ENCODE data around the gene TRHDE. TPM values are rescaled to one million over a fixed set of nuclear protein-coding genes. Genes with fewer than 3 reads are reported as not detected.

The TRHDE gene
- total and polyA plus RNA-seq, 9 of the 15 experiments (the other 6 are each of a cell fraction or from before 2014, with no cell fraction given), result 0.03 to 0.29 (median 0.09) TPM

DNA sequence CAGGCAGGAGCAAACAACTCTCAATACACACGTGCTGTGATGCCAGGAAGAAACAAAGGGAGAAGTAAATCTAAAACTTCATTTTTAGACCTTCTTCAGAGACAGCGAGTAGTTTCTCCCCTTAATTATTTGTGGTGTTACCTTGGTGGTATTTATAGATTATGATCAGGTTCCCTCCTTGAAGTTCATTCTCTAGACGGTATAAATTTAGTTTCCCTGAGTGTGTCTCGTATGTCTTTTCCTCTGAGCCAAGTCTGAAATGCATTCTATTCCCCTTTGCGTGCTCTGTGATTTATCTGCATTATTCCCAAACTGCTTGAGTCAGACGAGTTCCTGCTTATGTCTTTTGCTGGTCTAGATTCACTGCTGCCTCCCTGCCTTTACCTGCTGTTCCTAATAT, 65.2 kb downstream of the TRHDE start:
- ChIA-PET CTCF (ENCODE audit: low intra/inter-chr PET ratio) (no interaction called here), POLR2A (no interaction called here)
- Histone ChIP-seq H3K27me3 (ENCODE audit: control insufficient read depth in 2 of 2, insufficient read depth in 2 of 2, low read length in 2 of 2) (no peaks in the 10 kb centered on the region), H3K4me3 (no peak overlapping the region), H3K9ac (ENCODE audit: insufficient read depth in 1 of 2, low read depth in 2 of 2, low read length in 2 of 2) (no peak overlapping the region), H3K4me2 (ENCODE audit: insufficient read depth, low read length) (no peak overlapping the region), H2AFZ (ENCODE audit: low read depth, low read length) (no peak overlapping the region), H4K20me1 (replicated peaks; ENCODE audit: control insufficient read depth, insufficient read depth, low read length) (no peaks in the 10 kb centered on the region), H3K27ac (ENCODE audit: extremely low read depth, low read depth, low read length) (no peak overlapping the region), H3K9me1 (ENCODE audit: control insufficient read depth, insufficient read depth, low read length) (no peaks in the 10 kb centered on the region), H3K4me1 (replicated peaks in 1 of 2; ENCODE audit: control insufficient read depth in 2 of 2, insufficient read depth in 2 of 2, low read length in 2 of 2) (no peaks in the 10 kb centered on the region), H3K9me3 (replicated peaks; ENCODE audit: control insufficient read depth, insufficient read depth, low read depth, low read length) (no peaks in the 10 kb centered on the region), H3K36me3 (ENCODE audit: control insufficient read depth, insufficient read depth, low read length) (no peaks in the 10 kb centered on the region), H3K79me2 (ENCODE audit: control insufficient read depth, insufficient read depth, low read length) (no peaks in the 10 kb centered on the region)
- in situ Hi-C loops (cut with MboI), result no loop called here
- FAIRE-seq (no peak), ATAC-seq (no peak), DNase-seq (ENCODE audit: extremely low read depth in 1 of 4, low spot score in 3 of 4) (no peak)
- BruUV-seq (replicated peaks), result no TSS peak
- no peak for TF ChIP-seq KLF16 (IDR thresholded peaks at IDR 0.05)
- TF ChIP-seq NR2C2 (CRISPR knock-in tag; IDR thresholded peaks at IDR 0.05), result no peak
- no peak for TF ChIP-seq NR2C2 (tag; IDR thresholded peaks at IDR 0.05)
- no peak for TF ChIP-seq KDM1A (IDR thresholded peaks at IDR 0.05)
- no peak for TF ChIP-seq ZNF23 (CRISPR knock-in tag; IDR thresholded peaks at IDR 0.05)
- TF ChIP-seq PREB (CRISPR knock-in tag; IDR thresholded peaks at IDR 0.05), result no peak
- TF ChIP-seq, protein P1, sequence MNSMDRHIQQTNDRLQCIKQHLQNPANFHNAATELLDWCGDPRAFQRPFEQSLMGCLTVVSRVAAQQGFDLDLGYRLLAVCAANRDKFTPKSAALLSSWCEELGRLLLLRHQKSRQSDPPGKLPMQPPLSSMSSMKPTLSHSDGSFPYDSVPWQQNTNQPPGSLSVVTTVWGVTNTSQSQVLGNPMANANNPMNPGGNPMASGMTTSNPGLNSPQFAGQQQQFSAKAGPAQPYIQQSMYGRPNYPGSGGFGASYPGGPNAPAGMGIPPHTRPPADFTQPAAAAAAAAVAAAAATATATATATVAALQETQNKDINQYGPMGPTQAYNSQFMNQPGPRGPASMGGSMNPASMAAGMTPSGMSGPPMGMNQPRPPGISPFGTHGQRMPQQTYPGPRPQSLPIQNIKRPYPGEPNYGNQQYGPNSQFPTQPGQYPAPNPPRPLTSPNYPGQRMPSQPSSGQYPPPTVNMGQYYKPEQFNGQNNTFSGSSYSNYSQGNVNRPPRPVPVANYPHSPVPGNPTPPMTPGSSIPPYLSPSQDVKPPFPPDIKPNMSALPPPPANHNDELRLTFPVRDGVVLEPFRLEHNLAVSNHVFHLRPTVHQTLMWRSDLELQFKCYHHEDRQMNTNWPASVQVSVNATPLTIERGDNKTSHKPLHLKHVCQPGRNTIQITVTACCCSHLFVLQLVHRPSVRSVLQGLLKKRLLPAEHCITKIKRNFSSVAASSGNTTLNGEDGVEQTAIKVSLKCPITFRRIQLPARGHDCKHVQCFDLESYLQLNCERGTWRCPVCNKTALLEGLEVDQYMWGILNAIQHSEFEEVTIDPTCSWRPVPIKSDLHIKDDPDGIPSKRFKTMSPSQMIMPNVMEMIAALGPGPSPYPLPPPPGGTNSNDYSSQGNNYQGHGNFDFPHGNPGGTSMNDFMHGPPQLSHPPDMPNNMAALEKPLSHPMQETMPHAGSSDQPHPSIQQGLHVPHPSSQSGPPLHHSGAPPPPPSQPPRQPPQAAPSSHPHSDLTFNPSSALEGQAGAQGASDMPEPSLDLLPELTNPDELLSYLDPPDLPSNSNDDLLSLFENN (IDR thresholded peaks at IDR 0.05; ENCODE audit: low read depth in 2 of 2, low read length in 2 of 2), result no peak
- TF ChIP-seq ZNF561 (CRISPR knock-in tag; conservative IDR thresholded peaks at IDR 0.05), result no peak
- TF ChIP-seq GABPA (tag; conservative IDR thresholded peaks at IDR 0.05; ENCODE audit: low read depth), result no peak
- TF ChIP-seq JUN (IDR thresholded peaks at IDR 0.05; ENCODE audit: borderline replicate concordance, low read depth, low read length), result no peak
- no peak for TF ChIP-seq JUN (CRISPR knock-in tag; IDR thresholded peaks at IDR 0.05; ENCODE audit: borderline replicate concordance)
- TF ChIP-seq, protein P2, sequence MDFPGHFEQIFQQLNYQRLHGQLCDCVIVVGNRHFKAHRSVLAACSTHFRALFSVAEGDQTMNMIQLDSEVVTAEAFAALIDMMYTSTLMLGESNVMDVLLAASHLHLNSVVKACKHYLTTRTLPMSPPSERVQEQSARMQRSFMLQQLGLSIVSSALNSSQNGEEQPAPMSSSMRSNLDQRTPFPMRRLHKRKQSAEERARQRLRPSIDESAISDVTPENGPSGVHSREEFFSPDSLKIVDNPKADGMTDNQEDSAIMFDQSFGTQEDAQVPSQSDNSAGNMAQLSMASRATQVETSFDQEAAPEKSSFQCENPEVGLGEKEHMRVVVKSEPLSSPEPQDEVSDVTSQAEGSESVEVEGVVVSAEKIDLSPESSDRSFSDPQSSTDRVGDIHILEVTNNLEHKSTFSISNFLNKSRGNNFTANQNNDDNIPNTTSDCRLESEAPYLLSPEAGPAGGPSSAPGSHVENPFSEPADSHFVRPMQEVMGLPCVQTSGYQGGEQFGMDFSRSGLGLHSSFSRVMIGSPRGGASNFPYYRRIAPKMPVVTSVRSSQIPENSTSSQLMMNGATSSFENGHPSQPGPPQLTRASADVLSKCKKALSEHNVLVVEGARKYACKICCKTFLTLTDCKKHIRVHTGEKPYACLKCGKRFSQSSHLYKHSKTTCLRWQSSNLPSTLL (IDR thresholded peaks at IDR 0.05), result no peak
- TF ChIP-seq HNRNPUL1 (IDR thresholded peaks at IDR 0.05; ENCODE audit: low read length), result no peak
- TF ChIP-seq OTX1 (CRISPR knock-in tag; IDR thresholded peaks at IDR 0.05), result no peak
- WGBS (ENCODE audit: insufficient coverage, low coverage, missing lambda C conversion rate), result 0% methylated on average over 6 of the region's 6 CpGs
- intact Hi-C loops (cut with micrococcal nuclease), result no loop called here
